Glutamatergic neuron (in vitro differentiated cells): ENCODE results near the gene LZIC. TPM values are rescaled to one million over a fixed set of nuclear protein-coding genes. Genes with fewer than 3 reads are reported as not detected.
"Not testable (repeated sequence)": the region's sequence is repeated elsewhere in the genome, so short reads cannot be mapped to it uniquely, and the experiment has no call there.

ENCODE experiments used
- DNase-seq: peaks from one replicate; pipeline ENCODE4 v3.0.0; 2022
- H3K27ac Mint-ChIP-seq: one replicate; pipeline ENCODE4 v1.8.0; 2020; ENCODE audit warnings: mild to moderate bottlenecking, mixed read lengths, inconsistent platforms; ENCODE audit not compliant: unreplicated experiment
- H3K27me3 Mint-ChIP-seq: one replicate; pipeline ENCODE4 v1.8.0; 2020; ENCODE audit warnings: mild to moderate bottlenecking, moderate library complexity, mixed read lengths, inconsistent platforms; ENCODE audit not compliant: unreplicated experiment
- H3K36me3 Mint-ChIP-seq: one replicate; pipeline ENCODE4 v1.8.0; 2020; ENCODE audit warnings: mild to moderate bottlenecking, mixed read lengths, inconsistent platforms; ENCODE audit not compliant: unreplicated experiment
- H3K4me1 Mint-ChIP-seq: one replicate; pipeline ENCODE4 v1.8.0; 2020; ENCODE audit warnings: mild to moderate bottlenecking, low read depth, mixed read lengths, inconsistent platforms; ENCODE audit not compliant: unreplicated experiment
- H3K4me3 Mint-ChIP-seq: one replicate; pipeline ENCODE4 v1.8.0; 2020; ENCODE audit warnings: mild to moderate bottlenecking, mixed read lengths, inconsistent platforms; ENCODE audit not compliant: unreplicated experiment
- H3K9me3 Mint-ChIP-seq: one replicate; pipeline ENCODE4 v1.8.0; 2020; ENCODE audit warnings: mild to moderate bottlenecking, moderate library complexity, mixed read lengths, inconsistent platforms; ENCODE audit not compliant: unreplicated experiment
- total RNA-seq: library from RNA; stranded (reverse); fragmentation: NEBNext Ultra II Directional; extraction: Animal tissue kit (Norgen Biotek cat#: 25700); gene quantifications from one replicate; pipeline ENCODE4 v1.2.1, GENCODE V29; 2021; ENCODE audit not compliant: unreplicated experiment
- TF ChIP-seq, protein P1 (sequence below): fragments of 200-600 bp; sonication (generic); IDR thresholded peaks from one replicate; pipeline ENCODE4 v1.5.0; 2021; ENCODE audit not compliant: partially characterized antibody, unreplicated experiment

Gene LZIC
- total RNA-seq, 1 donor from 2014 or later = 34.3 TPM

DNA sequence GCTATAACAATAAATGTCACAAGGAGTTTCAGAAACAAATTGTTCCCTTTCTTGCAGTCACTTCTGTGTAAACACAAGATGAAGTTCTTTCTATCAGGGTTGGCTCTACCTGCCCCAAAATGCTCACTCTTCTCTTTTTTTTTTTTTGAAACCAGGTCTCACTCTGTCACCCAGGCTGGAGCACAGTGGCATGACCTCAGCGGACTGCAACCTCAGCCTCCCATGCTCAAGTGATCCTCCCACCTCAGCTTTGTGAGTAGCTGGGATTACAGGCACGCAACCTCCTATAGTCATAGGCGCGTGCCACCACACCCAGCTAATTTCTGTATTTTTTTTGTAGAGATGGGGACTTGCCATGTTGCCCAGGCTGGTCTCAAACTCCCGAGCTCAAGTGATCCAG, 22.6 kb downstream of the LZIC start:
- TF ChIP-seq, protein P1, sequence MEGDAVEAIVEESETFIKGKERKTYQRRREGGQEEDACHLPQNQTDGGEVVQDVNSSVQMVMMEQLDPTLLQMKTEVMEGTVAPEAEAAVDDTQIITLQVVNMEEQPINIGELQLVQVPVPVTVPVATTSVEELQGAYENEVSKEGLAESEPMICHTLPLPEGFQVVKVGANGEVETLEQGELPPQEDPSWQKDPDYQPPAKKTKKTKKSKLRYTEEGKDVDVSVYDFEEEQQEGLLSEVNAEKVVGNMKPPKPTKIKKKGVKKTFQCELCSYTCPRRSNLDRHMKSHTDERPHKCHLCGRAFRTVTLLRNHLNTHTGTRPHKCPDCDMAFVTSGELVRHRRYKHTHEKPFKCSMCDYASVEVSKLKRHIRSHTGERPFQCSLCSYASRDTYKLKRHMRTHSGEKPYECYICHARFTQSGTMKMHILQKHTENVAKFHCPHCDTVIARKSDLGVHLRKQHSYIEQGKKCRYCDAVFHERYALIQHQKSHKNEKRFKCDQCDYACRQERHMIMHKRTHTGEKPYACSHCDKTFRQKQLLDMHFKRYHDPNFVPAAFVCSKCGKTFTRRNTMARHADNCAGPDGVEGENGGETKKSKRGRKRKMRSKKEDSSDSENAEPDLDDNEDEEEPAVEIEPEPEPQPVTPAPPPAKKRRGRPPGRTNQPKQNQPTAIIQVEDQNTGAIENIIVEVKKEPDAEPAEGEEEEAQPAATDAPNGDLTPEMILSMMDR = no peak
- no peaks in the 10 kb centered on the region for H3K36me3 Mint-ChIP-seq
- DNase-seq = no peak
- H3K9me3 Mint-ChIP-seq = peaks cover 5% of the 10 kb centered on the region
- peaks cover 2% of the 10 kb centered on the region for H3K4me1 Mint-ChIP-seq
- H3K27me3 Mint-ChIP-seq = peaks cover 2% of the 10 kb centered on the region
- no peak overlapping the region for H3K27ac Mint-ChIP-seq
- no peak overlapping the region for H3K4me3 Mint-ChIP-seq

GRCh38 chr1:9917901-9918300, 25.3 kb downstream of the LZIC start:
- H3K9me3 Mint-ChIP-seq = peaks cover 7% of the 10 kb centered on the region
- TF ChIP-seq, protein P1 = no peak
- H3K36me3 Mint-ChIP-seq = no peaks in the 10 kb centered on the region
- H3K4me1 Mint-ChIP-seq = peaks cover 2% of the 10 kb centered on the region
- H3K27ac Mint-ChIP-seq = no peak overlapping the region
- H3K27me3 Mint-ChIP-seq = no peaks in the 10 kb centered on the region
- H3K4me3 Mint-ChIP-seq = no peak overlapping the region
- DNase-seq = no peak

- H3K27me3 Mint-ChIP-seq, H3K9me3 Mint-ChIP-seq, H3K4me1 Mint-ChIP-seq, DNase-seq, H3K4me3 Mint-ChIP-seq, H3K36me3 Mint-ChIP-seq, H3K27ac Mint-ChIP-seq: not testable (repeated sequence)
Observed at GRCh38 chr1:9917495-9917894, 25.7 kb downstream of the LZIC start.

DNA sequence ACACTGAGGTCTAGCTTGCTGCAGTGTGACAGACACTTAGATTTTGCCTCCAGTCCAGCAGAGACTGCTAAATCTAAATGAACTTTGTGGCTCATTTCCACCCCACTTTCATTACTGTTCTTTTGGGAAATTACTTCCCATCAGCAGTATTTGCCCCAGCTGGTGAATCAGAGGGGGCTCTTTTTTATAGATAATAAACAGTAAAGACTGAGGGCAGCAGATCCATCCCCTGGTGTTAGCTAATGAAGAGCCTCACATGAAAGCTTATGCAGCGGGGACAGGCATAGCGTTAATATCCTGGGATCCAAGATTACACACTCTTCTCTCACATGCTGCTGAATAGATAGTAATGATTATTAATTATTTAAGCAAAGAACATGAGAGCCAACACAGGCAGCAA, 26.7 kb downstream of the LZIC start:
- Mint-ChIP-seq H3K9me3 (peaks cover 9% of the 10 kb centered on the region), H3K36me3 (no peaks in the 10 kb centered on the region), H3K4me1 (no peaks in the 10 kb centered on the region), H3K27ac (no peak overlapping the region), H3K4me3 (no peak overlapping the region), H3K27me3 (peaks cover 3% of the 10 kb centered on the region)
- TF ChIP-seq, protein P1 = no peak
- no peak for DNase-seq

DNA sequence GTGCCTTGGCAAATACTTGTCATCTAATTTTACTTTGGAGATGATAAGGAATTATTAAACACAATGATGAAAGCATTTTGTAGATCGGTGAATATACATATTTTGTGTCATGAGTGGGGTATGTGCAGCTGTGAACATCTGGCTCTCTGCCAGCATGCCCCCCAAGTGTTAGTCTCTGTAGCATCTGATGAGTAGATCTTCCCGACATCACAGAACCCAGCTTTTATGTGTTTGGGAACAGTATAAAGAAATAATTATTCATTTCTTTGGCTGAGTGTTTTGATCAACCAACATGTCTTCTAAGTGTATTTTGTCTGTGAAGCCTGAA, 28.6 kb downstream of the LZIC start:
- H3K4me3 Mint-ChIP-seq = no peak overlapping the region
- peaks cover 5% of the 10 kb centered on the region for H3K4me1 Mint-ChIP-seq

More for the DNA sequence above, 28.6 kb downstream of the LZIC start:
- Mint-ChIP-seq H3K36me3 (no peaks in the 10 kb centered on the region), H3K27ac (no peak overlapping the region), H3K27me3 (peaks cover 3% of the 10 kb centered on the region), H3K9me3 (peaks cover 11% of the 10 kb centered on the region)
- no peak for DNase-seq
- TF ChIP-seq, protein P1 = no peak
